ENCODE results near the gene ANKRD63.

Gene ANKRD63

DNA sequence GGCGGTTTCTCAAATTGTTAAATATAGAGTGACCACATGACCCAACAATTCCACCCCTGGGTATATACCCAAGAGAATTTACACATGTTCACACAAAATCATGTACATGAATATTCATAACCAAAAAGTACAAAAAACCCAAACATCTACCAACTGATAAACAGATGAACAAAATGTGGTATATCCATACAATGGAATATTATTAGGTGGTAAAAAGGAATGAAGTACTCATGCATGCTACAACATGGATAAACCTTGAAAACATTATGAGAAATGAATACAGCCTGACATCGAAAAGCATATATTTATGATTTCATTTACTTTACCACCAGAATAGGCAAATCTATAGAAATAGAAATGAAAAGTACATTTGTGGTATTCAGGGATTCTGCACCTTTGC is 17.5 kb upstream of the ANKRD63 start:
- in situ Hi-C loops (cut with HindIII; ENCODE audit: low pct_ligation_motif_present, low pct_unique_long_range_greater_than_20kb, low sequenced_read_pairs): no loop called here

DNA sequence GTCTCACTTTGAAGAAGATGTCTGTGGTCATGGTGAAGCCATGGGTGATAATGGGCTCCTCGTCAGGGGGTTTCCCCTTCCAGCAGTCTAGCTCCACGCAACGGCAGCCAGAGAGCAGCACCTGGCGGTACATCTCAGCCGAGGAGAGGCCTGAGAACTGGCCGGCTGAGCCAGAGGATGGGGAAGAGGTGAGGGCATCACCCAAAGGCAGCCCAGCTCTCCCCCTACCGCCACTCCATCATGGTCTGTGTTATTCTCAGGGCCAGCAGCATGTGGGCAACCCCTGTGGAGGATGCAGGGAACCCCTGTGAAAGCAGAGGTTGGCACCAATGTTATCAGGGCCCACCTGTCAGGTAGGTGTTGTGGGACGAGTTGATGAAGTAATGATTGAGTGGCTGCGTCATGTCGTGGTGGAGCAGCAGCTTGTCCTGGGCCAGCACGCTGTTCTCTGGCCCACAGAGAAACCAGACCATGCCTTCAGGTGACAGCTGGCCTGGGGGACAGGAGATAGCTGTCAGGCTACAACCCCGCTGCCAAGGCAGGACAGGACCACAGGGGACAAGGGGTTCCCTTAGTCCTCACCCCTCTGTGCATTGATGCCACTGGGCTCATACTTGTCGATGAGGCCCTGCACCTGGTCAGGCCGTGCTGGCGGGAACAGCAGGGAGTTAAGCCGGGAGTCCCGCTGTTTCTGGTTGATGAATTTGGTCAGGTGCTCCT is 15.5 kb upstream of the ANKRD63 start:
- in situ Hi-C loops (cut with HindIII; ENCODE audit: low pct_ligation_motif_present, low pct_unique_long_range_greater_than_20kb, low sequenced_read_pairs): no loop called here
- no peak for DNase-seq

More for the DNA sequence above, 17.5 kb upstream of the ANKRD63 start:
- DNase-seq: no peak

DNA sequence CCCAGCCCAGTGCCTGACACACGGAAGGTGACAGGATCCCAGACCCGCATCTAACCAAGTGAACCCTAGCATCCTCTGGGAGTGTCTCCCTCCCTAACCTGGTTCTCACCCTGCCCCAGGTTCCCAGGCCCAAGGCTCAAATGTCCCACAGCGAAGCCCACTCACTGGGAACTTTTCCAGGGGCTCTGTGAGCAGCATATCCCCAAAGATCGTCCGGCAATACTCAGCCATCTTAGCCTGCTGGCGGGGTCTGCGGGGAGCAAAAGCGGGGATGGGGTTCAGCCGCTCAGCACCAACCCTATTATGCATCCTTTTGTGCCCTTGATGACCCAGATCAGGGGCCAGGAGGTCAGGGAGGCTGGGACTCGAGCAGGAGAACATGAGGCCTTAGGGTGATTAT is 14.5 kb upstream of the ANKRD63 start:
- in situ Hi-C loops (cut with HindIII; ENCODE audit: low pct_ligation_motif_present, low pct_unique_long_range_greater_than_20kb, low sequenced_read_pairs): no loop called here

DNA sequence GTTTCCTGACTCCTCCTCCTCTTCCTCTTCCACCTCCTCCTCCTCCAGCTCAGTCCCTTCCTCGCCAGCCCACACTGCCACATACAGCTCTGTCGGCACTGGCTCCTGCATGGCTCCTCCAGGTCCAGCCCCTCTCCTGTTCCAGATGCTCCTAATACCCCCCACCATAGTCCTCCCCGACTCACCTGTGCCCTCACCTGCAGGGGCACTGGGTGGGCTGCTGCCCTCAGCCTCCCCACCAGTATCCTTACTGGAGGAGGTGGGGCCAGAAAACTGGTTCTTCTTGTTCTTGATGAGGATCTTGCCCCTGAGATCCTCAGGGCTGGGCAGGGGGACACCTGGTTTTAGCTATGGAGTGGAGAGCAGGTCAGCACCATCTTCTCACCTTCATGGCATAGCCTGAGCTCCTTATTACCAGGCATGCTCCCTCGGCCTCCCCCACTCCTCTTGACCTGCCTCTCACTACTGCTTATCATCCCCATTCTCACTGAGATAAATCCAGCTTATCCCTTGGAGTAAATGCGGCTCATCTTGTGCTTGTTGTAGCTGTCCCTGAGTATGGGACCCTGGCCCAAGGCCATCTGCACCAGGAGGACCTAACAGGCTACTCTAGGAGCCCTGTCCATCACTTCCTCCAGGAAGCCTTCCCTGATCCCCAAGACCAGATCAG is 13.8 kb upstream of the ANKRD63 start:
- in situ Hi-C loops (cut with HindIII; ENCODE audit: low pct_ligation_motif_present, low pct_unique_long_range_greater_than_20kb, low sequenced_read_pairs): no loop called here
- no peak for DNase-seq

More for the DNA sequence above, 14.5 kb upstream of the ANKRD63 start:
- no peak for DNase-seq

DNA sequence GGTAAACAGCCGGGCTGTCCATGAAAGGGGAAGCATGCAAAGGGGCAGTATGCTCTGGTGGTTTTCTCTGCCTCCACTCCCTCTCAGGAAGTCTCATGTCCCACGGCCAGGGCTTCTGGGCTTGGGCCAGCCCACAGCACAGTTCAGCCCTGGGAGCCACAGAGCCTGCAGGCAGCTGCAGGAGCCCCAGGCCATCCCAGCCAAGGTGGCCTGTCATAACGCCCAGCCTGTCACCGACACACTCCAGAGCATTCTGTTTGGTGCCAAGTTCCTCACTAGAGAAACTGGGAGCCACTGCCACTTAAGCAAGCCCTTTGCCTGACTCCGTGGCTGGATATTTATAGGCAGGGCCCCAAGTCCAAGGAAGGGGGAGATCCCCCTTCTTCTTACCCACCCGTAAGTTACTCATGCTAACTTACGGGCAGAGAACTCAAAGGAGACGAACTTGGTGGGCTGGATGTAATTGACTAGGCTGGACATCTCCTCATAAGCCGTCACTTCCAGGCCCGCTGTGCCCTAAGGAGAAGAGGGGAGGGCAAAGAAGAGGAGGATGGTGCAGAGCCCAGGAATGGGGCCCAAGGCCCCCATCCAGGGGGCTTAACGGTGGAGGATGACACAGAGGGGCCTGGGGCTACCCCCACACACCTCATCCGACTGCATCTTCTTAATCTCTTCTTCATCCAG is 13.2 kb upstream of the ANKRD63 start:
- in situ Hi-C loops (cut with HindIII; ENCODE audit: low pct_ligation_motif_present, low pct_unique_long_range_greater_than_20kb, low sequenced_read_pairs): no loop called here
- DNase-seq: no peak

DNA sequence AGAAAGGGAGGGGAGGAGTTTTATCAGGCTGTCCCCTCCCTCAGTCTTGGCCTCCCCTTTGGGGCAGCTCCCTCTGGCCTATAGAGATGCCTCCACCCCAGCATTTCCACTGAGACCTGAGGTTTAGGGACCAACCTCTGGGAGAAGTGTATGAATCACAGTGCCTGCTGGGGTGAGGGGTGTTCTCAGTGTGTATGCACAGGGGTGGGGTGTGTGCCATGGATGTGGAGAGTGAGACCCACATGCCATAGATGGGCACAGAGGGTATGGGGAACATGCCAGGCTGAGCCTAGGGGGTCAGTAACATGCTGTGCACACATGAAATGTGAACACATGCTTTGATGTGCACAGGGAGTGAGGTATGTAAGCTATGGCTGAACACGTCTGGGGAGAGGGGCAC is 12.4 kb upstream of the ANKRD63 start:
- no peak for DNase-seq
- in situ Hi-C loops (cut with HindIII; ENCODE audit: low pct_ligation_motif_present, low pct_unique_long_range_greater_than_20kb, low sequenced_read_pairs): no loop called here

DNA sequence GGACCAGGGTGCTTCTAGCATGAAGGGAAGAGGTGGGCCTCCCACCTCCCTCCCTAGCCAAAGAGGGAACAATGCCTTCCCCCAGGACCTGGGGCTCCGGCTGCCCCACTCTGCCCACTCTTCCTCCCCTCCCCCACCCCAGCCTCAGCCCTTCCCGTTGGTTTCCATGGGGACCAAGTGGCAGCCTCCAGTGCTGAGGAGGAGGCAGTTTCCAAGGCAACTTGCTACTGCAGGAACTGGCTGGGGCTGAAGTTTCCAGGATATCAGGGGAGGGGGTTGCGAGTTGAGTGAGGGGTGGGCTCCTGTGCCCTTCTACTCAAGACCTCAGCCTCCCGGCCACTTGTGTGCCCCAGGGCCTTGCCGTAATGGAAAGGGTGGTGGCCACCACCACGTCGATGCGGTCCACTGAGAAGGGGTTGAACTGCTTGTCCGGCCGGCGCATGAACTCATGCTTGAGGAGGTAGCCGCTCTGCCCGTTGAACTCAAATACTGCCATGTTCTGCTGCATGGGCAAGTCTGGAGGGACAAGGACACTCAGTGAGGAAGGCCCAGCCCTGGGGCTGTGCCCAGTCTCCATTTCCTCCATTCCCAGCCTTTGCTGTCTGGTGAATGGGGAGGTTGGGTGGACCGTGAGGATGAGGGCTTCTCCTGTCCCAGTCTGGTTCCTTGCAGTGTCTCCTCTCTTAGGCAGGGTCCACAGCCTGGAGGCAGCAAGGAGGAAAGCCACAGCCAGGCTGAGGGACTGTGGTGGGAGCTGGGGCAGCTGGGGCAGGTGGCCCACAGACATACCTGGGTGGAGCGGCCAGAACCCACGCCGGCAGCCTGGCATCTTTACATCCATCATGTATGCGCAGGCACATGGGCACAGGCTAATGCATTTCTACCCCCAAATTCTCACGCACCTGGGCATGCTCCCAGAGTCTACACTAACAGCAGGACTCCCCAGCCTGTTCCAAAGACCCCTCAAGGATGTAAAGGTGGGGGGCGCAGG is 11.3 kb upstream of the ANKRD63 start:
- DNase-seq: no peak
- in situ Hi-C loops (cut with HindIII; ENCODE audit: low pct_ligation_motif_present, low pct_unique_long_range_greater_than_20kb, low sequenced_read_pairs): no loop called here

DNA sequence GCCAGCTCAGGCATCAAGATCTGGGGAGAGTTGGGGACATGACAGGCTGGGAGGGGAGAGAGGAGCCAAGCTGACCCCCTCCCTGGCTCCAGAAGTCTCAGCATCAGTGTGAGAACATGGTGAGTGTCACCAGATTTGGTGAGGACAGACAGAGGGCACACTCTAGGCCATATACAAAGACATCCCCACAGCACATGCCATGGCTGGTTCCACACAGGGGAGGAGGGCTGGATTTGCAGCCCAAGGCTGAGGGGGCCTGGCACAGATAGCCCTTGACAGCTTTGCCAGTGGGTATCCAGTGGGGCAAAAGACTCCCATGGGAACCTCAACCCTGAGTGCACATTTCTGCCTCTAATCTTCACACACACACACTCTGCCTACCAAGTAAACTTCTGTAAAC is 10.1 kb upstream of the ANKRD63 start:
- no peak for DNase-seq
- in situ Hi-C loops (cut with HindIII; ENCODE audit: low pct_ligation_motif_present, low pct_unique_long_range_greater_than_20kb, low sequenced_read_pairs): no loop called here

DNA sequence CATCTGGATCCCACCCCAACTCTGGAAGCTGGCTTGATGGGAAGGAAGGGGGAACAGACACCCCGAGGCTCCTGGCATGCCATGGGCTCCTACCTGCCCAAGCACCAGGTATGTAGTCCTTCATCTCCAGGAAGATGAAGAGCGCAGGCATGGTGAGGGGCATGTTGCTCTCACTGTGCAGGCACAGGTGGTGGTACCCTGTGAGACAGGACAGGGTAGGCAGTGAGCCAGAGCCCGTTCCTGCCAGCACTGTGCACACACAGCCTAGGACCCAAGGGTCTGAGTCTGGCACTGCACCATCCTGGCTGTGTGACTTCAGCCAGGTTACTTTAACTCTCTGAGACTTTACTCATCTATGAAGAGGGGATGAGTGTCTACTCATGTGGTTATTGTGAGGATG is 9.4 kb upstream of the ANKRD63 start:
- in situ Hi-C loops (cut with HindIII; ENCODE audit: low pct_ligation_motif_present, low pct_unique_long_range_greater_than_20kb, low sequenced_read_pairs): no loop called here
- DNase-seq: no peak

DNA sequence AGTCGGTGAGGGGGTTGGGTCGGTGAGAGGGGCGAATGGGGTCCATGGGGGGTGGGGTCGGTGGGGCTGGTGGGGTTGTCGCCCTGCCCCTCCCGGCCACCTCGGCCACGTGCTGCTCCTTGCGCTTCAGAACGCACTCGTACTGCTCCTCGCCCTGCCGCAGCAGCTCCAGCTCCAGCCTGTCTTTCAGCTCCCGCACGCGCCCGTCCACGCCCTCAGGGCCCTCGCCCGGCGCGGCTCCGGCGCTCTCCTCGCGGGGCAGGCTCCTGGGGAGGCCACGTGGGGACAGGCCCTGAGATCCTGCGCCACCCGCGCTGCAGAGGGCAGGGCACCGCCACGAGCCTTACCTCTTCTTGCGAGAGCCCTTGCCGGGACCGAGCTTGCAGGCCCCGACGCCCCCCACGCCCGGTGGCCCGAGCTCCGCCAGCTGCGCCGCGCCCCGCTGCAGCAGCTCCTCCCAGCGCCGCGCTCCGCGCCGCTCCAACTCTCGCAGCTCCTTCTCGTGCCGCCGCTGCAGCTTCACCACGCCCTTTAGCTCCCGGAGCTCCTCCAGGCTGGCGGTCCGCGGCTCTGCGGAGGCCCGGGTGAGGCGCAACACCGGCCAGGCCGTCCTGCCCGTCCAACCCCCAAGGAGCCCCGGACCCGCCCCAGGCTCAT is 8.2 kb upstream of the ANKRD63 start:
- peak; percentile 66 for DNase-seq
- in situ Hi-C loops (cut with HindIII; ENCODE audit: low pct_ligation_motif_present, low pct_unique_long_range_greater_than_20kb, low sequenced_read_pairs): no loop called here

DNA sequence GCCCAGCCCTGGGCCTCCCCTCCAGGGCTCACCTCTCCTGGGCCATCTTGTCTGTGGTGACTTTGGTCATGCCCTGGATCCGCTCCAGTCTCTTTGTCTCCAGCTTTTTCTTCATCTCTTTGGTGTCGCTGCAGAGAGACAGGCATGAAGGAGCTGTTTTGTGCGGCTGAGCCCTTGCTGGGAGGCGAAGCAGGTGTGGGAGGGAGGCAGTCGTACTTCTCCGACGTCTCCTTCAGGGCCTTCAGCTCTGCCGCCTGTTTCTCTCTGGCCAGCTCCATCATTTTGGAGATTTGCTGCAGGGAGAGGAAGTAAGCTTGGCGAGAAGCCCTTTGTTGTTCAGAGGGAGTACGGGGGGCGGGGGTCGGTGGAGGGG is 7.7 kb upstream of the ANKRD63 start:
- no peak for DNase-seq
- in situ Hi-C loops (cut with HindIII; ENCODE audit: low pct_ligation_motif_present, low pct_unique_long_range_greater_than_20kb, low sequenced_read_pairs): no loop called here

DNA sequence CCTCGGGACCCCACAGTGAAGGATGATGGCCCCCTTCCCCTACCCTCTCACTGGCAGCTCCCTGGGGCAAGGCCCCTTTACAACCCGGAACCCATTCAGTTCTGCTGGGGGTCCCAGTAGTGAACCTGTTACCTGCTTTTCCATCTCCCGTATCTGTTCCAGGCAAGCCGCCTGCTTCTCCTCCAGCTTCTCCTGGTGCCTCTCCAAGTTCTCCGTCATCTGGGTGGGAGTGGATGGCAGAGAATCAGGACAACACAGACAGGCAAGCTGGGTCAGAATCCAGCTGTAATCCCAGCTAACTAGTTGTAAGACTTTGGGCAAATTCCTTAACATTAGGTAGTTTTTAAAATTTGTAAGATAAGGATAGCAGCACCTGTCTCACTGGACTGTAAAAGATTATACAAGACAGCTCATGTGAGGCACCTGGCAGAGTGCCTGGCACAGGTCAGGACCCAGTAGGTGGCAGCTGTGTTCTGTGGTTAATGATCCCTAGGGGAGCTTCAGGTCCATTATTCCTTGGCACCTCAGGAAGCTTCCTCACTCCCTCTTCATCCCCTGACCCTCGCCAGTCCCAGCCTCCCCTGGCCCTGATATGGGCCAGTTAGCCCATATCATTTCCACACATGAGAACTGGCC is 6.4 kb upstream of the ANKRD63 start:
- in situ Hi-C loops (cut with HindIII; ENCODE audit: low pct_ligation_motif_present, low pct_unique_long_range_greater_than_20kb, low sequenced_read_pairs): no loop called here
- DNase-seq: peak; percentile 42

DNA sequence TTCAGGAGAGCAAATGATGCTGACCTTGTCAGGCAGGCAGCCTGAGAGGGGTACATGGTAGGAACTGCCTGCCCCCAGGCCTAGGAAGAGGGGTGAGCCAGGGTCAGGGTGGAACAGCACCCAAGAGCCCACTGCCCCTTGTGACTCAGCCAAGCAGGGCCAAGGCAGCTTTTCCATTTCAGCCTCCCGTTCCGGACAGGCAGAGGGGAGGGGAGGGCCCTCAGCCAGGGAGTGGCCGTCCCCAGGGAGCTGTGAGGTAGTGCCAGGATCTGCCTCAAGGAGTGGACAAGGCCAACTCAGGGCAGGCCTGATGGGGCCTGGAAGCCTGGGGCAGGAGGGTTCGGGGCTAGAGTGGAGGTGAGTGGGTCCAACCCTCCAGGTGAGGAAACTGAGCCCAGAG is 5.1 kb upstream of the ANKRD63 start:
- DNase-seq: no peak
- in situ Hi-C loops (cut with HindIII; ENCODE audit: low pct_ligation_motif_present, low pct_unique_long_range_greater_than_20kb, low sequenced_read_pairs): no loop called here

DNA sequence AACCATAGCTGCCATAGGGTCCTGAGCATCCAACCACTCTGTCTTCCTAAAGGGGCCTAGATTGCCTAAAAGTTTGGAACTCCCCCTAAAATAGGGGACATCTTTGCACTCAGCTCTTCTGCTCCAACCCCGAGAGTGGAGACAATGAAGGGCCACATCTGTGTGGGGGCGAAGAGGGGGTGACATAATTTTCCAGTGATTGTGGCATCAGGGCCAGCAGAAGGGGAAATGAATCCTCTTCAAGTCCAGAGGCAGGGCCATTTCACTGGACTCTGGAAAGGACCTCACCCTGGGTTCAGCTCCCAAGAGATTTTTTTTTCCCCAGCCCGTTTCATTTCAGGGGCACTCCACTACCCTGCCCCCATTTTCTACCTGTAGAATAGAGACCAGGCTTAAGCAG is 4.6 kb upstream of the ANKRD63 start:
- in situ Hi-C loops (cut with HindIII; ENCODE audit: low pct_ligation_motif_present, low pct_unique_long_range_greater_than_20kb, low sequenced_read_pairs): no loop called here
- no peak for DNase-seq

DNA sequence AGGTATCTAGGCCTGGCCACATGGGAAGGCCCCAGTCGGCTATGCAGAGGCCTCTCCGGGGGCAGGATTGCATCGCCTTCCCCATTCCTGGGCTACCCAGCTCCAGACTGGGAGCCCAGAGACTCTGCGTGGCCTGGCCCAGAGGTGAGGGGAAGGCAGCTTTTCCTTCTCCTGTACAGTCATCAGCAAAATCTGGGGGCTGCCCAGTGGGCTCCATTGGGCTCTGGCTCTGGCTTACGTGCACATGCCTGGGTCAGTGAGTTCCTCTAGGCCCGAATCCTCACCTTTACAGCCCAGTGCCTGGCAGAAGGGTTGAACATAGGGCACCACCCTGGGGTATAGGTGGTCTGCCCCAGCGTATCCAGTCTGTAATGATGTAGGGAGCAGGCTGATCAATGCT is 3.9 kb upstream of the ANKRD63 start:
- in situ Hi-C loops (cut with HindIII; ENCODE audit: low pct_ligation_motif_present, low pct_unique_long_range_greater_than_20kb, low sequenced_read_pairs): no loop called here
- DNase-seq: no peak

DNA sequence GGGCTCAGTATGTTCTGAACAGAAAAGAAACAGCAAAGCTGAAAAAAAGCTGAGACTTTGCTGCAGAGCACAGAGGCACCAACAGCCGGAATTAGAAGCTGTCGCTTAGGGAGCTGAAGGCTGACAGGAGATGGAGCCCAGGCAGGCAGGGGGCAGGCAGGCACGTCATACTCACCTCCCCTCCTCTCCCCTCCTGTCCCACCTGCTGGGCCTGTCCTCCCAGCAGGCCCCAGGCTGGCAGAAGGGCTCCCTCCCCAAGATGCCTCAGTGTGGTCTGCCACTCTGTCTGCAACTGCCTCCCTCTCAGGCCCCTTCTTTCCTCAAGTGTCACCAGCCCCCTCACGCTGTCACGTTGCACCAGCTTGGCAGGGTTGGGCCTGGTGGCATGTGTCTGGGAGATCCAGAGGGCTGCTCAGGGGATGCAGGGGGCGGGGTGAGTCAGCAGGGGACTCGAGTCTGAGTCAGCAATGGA is 3.2 kb upstream of the ANKRD63 start:
- in situ Hi-C loops (cut with HindIII; ENCODE audit: low pct_ligation_motif_present, low pct_unique_long_range_greater_than_20kb, low sequenced_read_pairs): no loop called here
- DNase-seq: no peak

DNA sequence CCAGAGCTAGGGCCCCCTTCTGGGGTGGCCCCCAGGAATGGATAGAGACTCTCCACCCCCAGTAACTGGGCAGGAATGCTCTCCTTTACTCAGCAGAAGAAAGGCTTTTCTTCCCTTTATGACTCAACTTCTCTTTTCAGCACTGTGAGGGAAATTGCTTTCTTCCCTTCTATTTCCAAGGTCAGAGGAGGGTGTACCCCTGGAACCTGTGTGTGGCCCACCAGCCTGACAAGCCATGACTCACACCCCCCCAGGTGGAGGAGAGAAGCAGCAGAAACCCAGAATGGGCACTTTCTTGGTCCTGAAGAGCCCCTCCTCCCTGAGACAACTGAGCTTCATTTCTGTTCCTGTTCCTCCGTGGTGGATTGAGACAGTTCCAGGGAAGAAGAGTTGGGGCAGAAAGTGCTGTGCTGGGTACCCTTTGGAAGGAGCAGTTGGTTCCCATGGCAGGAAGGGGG is 2.7 kb upstream of the ANKRD63 start:
- DNase-seq: no peak

DNA sequence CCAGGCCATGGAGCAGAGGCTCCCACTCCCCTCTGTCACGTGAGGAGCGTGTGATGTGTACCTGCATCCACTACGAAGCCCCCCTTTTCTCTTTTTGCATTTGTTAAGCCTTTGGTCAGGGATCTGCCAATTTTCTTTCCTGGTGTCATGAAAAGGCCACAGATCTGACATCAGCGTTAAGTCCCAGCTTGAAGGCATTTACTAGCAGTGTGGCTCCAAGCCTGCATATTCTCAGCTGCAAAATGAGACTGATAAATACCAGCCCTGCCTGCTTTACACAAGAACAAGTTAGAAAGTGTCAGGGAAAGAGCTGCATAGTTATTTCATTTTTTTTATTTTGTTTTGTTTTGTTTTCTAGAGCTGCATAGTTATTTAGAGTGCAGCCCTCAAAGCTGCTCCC is 2.3 kb upstream of the ANKRD63 start:
- DNase-seq: no peak
- in situ Hi-C loops (cut with HindIII; ENCODE audit: low pct_ligation_motif_present, low pct_unique_long_range_greater_than_20kb, low sequenced_read_pairs): no loop called here

More for the DNA sequence above, 2.7 kb upstream of the ANKRD63 start:
- in situ Hi-C loops (cut with HindIII; ENCODE audit: low pct_ligation_motif_present, low pct_unique_long_range_greater_than_20kb, low sequenced_read_pairs): no loop called here
